Testis (tissue), 3 donors: Measurements from ENCODE around the gene CYP4F3. TPM values are rescaled to one million over a fixed set of nuclear protein-coding genes. Genes with fewer than 3 reads are reported as not detected.

Source experiments
- DNase-seq: peaks from one replicate; pipeline ENCODE4 v3.0.0-alpha.2; 2019
- H3K27ac ChIP-seq, 2 donors: fragments of 200-600 bp; sonication (generic); one replicate each; pipeline ENCODE4 v1.5.1; 2019
- H3K27me3 ChIP-seq: fragments of 200-600 bp; sonication (generic); one replicate; pipeline ENCODE4 v1.5.1; 2019
- H3K36me3 ChIP-seq: fragments of 200-600 bp; sonication (generic); one replicate; pipeline ENCODE4 v1.5.1; 2017; ENCODE audit warnings: low read depth; ENCODE audit errors: missing control alignments
- H3K4me1 ChIP-seq: fragments of 200-600 bp; sonication (generic); one replicate; pipeline ENCODE4 v1.5.1; 2019
- H3K4me3 ChIP-seq, 2 donors: fragments of 200-600 bp; sonication (generic); one replicate each; pipeline ENCODE4 v1.5.1; 2017 to 2019
- H3K9me3 ChIP-seq: fragments of 200-600 bp; sonication (generic); one replicate; pipeline ENCODE4 v1.5.1; 2017
- POLR2A ChIP-seq: fragments of 450-650 bp; IDR thresholded peaks from one replicate; pipeline ENCODE4 v1.6.1; 2017; ENCODE audit warnings: antibody characterized with exemption, mild to moderate bottlenecking, moderate library complexity
- WGBS, 2 donors: methylation state at CpG; one replicate each; pipeline ENCODE4 v1.1.5; 2018; 5-methylcytosine and 5-hydroxymethylcytosine counted together
- intact Hi-C: fragments of 100-400 bp; cut with DNase I; formaldehyde crosslinking; loops from one replicate; pipeline ENCODE4 v1.15.1; 2023; ENCODE audit warnings: low total_unique reads
- polyA plus RNA-seq: library from polyadenylated mRNA; stranded (reverse); fragments of 350-450 nt; fragmentation: Illumina TruSeq; extraction: RNeasy Lipid Tissue Mini Kit (QIAGEN cat#74804); gene quantifications from one replicate; pipeline ENCODE4 v1.2.3, GENCODE V29; 2014; ENCODE audit warnings: low read depth, low replicate concordance; ENCODE audit not compliant: insufficient read depth
- total RNA-seq, 2 donors: library from RNA; depleted of rRNA; stranded (reverse); fragments of >200 nt; gene quantifications; one replicate each; pipeline ENCODE4 v1.2.3, GENCODE V29; 2016
- TF ChIP-seq, protein P1 (sequence below), 3 experiments: fragments of 450-650 bp in 2 of 3; fragments of 200-600 bp in 1 of 3; sonication (generic) in 1 of 3; IDR thresholded peaks; one replicate each; pipeline ENCODE4 v1.5.1; 2016 to 2019; ENCODE audit warnings: antibody characterized with exemption in 3 of 3, mild to moderate bottlenecking in 2 of 3, moderate library complexity in 1 of 3

The CYP4F3 gene
- total and polyA plus RNA-seq, 3 donors from 2014 or later: 0.74 to 1.4 (median 1.0) TPM

- no peak for DNase-seq
- TF ChIP-seq POLR2A: no peak
- TF ChIP-seq, protein P1, sequence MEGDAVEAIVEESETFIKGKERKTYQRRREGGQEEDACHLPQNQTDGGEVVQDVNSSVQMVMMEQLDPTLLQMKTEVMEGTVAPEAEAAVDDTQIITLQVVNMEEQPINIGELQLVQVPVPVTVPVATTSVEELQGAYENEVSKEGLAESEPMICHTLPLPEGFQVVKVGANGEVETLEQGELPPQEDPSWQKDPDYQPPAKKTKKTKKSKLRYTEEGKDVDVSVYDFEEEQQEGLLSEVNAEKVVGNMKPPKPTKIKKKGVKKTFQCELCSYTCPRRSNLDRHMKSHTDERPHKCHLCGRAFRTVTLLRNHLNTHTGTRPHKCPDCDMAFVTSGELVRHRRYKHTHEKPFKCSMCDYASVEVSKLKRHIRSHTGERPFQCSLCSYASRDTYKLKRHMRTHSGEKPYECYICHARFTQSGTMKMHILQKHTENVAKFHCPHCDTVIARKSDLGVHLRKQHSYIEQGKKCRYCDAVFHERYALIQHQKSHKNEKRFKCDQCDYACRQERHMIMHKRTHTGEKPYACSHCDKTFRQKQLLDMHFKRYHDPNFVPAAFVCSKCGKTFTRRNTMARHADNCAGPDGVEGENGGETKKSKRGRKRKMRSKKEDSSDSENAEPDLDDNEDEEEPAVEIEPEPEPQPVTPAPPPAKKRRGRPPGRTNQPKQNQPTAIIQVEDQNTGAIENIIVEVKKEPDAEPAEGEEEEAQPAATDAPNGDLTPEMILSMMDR (IDR thresholded peaks at IDR 0.05): no peak
- no peaks in the 10 kb centered on the region for H3K36me3 ChIP-seq
- no peaks in the 10 kb centered on the region for H3K9me3 ChIP-seq
- intact Hi-C loops: no loop called here
- H3K27me3 ChIP-seq: no peaks in the 10 kb centered on the region
- no peaks in the 10 kb centered on the region for H3K4me1 ChIP-seq
- WGBS, 2 donors: 71 to 73% methylated on average over 12 to 14 of the region's 14 CpGs
- no peak overlapping the region for H3K4me3 ChIP-seq
- no peak overlapping the region for H3K27ac ChIP-seq
These were observed 25.2 kb upstream of the CYP4F3 start for GRCh38 chr19:15615526-15615925.

DNA sequence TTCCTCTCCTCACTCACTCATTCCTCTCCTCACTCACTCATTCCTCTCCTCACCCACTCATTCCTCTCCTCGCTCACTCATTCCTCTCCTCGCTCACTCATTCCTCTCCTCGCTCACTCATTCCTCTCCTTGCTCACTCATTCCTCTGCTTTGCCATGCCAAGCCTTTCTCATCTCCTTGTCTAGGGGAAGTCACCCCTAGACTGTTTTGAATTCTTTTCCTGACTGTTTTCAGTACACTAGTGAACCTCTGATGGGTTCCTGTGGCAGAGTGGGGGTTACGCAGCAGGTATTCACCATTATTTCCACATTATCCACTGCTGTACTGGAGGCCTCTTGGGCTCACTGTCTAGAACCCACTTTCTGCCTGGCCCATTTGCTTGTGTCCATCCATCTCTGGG, 24.5 kb upstream of the CYP4F3 start:
- H3K4me3 ChIP-seq: no peak overlapping the region
- TF ChIP-seq POLR2A: no peak
- TF ChIP-seq, protein P1 (IDR thresholded peaks at IDR 0.05): no peak
- H3K27me3 ChIP-seq: no peaks in the 10 kb centered on the region
- no peaks in the 10 kb centered on the region for H3K36me3 ChIP-seq
- DNase-seq: no peak
- no peak overlapping the region for H3K27ac ChIP-seq
- intact Hi-C loops: no loop called here
- 88 to 93% methylated on average over 4 of the region's 4 CpGs for WGBS, 2 donors
- H3K9me3 ChIP-seq: no peaks in the 10 kb centered on the region
- no peaks in the 10 kb centered on the region for H3K4me1 ChIP-seq

GRCh38 chr19:15616627-15617270, 23.9 kb upstream of the CYP4F3 start:
- DNase-seq: no peak
- H3K36me3 ChIP-seq: no peaks in the 10 kb centered on the region
- intact Hi-C loops: no loop called here
- H3K27ac ChIP-seq: no peak overlapping the region
- TF ChIP-seq POLR2A: no peak
- TF ChIP-seq, protein P1 (IDR thresholded peaks at IDR 0.05): no peak
- no peaks in the 10 kb centered on the region for H3K4me1 ChIP-seq
- WGBS, 2 donors: 56 to 65% methylated on average over 6 to 7 of the region's 7 CpGs
- H3K4me3 ChIP-seq: no peak overlapping the region
- H3K9me3 ChIP-seq: no peaks in the 10 kb centered on the region
- no peaks in the 10 kb centered on the region for H3K27me3 ChIP-seq

DNA sequence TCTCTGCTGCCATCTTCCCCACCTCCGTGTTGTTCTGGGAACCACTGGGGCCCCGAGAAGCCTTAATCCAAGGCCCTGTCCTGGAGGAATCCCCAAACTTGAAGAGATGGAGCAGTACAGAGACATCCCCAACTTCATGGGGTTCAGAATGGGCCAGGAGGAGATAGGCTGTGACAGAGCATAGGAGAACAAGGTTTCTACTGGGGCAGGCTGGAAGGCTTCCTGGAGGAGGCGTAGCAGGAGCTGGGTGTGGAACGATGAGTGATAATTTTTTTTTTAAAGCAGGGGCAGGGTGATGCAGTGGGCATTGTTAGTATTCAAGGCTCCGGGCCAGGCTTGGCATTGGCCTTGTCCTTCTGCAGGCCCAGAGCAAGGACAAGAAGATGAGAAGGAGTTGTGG, 22.4 kb upstream of the CYP4F3 start:
- 80 to 81% methylated on average over 4 to 5 of the region's 5 CpGs for WGBS, 2 donors
- H3K36me3 ChIP-seq: no peaks in the 10 kb centered on the region
- no peaks in the 10 kb centered on the region for H3K27me3 ChIP-seq
- no peak for TF ChIP-seq POLR2A
- TF ChIP-seq, protein P1 (IDR thresholded peaks at IDR 0.05): no peak
- intact Hi-C loops: no loop called here
- H3K4me3 ChIP-seq: no peak overlapping the region
- no peak overlapping the region for H3K27ac ChIP-seq
- no peaks in the 10 kb centered on the region for H3K9me3 ChIP-seq
- no peaks in the 10 kb centered on the region for H3K4me1 ChIP-seq
- no peak for DNase-seq

DNA sequence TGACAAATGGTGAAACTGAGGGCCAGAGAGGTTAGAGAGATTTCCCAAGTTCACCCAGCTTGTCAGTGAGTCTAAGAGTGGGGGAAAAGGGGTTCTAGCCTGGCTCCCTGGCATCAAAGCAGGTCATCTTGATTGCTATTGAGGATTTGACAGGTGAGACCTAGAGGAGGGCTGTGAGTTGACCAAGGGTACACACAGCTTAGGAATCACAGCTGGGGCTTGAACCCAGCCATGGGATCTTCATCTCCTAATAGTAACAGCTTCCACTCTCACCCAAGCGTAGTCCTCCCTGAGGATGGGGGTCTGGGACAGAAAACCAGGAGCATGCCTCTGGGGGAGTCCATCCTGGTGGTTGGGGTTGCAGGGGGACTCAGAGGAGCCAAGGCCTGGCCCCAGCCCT, 18.9 kb upstream of the CYP4F3 start:
- Histone ChIP-seq H3K4me1 (no peaks in the 10 kb centered on the region), H3K9me3 (no peaks in the 10 kb centered on the region), H3K27ac (no peak overlapping the region), H3K4me3 (no peak overlapping the region), H3K27me3 (no peaks in the 10 kb centered on the region), H3K36me3 (no peaks in the 10 kb centered on the region)
- DNase-seq: no peak
- WGBS, 2 donors: 52 to 56% methylated on average over 1 of the region's 1 CpG
- intact Hi-C loops: no loop called here
- TF ChIP-seq, protein P1 (IDR thresholded peaks at IDR 0.05): no peak
- TF ChIP-seq POLR2A: no peak
